ENCODE results near the gene BEND3.

DNA sequence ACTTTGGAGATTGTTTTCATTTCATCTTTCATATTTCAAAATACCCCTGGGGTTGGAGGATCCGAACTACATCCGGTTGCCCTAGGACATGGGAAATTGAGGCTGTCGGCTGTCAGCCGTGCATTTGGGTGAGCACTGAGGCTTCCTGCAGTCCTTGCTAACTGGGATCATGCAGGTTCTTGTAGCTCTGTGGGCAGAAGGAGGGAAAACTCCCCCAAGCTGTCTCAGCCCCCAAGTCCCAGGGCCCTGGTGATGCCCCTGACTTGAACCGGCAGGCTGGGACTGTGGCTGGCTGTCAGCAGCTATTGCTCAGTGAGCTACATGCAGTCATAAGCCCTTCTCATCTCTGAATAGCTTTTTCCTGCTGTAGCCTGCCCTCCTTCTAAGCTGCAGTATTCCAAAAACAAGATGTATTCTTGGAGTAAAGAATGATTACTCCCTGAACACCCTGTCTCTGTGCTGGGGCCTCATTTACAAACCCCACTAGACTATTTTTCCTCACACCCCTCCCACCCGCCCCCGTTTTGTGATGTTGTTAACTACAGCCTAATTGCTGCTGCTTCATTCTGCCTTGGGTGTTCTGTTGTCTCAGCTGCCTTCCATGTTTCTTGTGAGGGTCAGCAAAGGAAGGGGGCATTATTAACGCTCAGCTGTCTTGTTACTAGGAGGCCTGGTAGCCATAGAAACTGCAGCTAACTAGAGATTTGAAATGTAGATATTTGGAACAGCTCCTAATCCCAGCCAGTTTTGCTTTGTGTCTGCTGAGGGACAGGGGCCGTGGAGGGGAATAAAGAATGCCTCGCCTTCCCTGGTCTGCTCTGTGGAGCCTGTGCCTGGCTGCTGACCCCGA lies 69.3 kb downstream of the BEND3 start:
- TF ChIP-seq FOXP2 (optimal IDR thresholded peaks at IDR 0.05; ENCODE audit: borderline replicate concordance, extremely low read depth, extremely low read length, insufficient read depth) (no peak), TAF1 (IDR thresholded peaks at IDR 0.05; ENCODE audit: borderline replicate concordance, insufficient read depth, low read length) (no peak), POLR2AphosphoS5 (IDR thresholded peaks at IDR 0.05; ENCODE audit: low read depth, low read length) (no peak)
- TF ChIP-seq, protein P1, sequence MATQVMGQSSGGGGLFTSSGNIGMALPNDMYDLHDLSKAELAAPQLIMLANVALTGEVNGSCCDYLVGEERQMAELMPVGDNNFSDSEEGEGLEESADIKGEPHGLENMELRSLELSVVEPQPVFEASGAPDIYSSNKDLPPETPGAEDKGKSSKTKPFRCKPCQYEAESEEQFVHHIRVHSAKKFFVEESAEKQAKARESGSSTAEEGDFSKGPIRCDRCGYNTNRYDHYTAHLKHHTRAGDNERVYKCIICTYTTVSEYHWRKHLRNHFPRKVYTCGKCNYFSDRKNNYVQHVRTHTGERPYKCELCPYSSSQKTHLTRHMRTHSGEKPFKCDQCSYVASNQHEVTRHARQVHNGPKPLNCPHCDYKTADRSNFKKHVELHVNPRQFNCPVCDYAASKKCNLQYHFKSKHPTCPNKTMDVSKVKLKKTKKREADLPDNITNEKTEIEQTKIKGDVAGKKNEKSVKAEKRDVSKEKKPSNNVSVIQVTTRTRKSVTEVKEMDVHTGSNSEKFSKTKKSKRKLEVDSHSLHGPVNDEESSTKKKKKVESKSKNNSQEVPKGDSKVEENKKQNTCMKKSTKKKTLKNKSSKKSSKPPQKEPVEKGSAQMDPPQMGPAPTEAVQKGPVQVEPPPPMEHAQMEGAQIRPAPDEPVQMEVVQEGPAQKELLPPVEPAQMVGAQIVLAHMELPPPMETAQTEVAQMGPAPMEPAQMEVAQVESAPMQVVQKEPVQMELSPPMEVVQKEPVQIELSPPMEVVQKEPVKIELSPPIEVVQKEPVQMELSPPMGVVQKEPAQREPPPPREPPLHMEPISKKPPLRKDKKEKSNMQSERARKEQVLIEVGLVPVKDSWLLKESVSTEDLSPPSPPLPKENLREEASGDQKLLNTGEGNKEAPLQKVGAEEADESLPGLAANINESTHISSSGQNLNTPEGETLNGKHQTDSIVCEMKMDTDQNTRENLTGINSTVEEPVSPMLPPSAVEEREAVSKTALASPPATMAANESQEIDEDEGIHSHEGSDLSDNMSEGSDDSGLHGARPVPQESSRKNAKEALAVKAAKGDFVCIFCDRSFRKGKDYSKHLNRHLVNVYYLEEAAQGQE (IDR thresholded peaks at IDR 0.05; ENCODE audit: insufficient read depth in 1 of 2, low read depth in 2 of 2, low read length in 2 of 2): no peak

Measured in PFSK-1 (cell line).